Nucleus accumbens (tissue), 56 donors: ENCODE measurements around the gene ZNF768.

Experiments
- DNase-seq, 56 donors: peaks; one replicate each; lab custom pipeline; 2025; lab: John Stamatoyannopoulos, UW

Gene ZNF768

DNA sequence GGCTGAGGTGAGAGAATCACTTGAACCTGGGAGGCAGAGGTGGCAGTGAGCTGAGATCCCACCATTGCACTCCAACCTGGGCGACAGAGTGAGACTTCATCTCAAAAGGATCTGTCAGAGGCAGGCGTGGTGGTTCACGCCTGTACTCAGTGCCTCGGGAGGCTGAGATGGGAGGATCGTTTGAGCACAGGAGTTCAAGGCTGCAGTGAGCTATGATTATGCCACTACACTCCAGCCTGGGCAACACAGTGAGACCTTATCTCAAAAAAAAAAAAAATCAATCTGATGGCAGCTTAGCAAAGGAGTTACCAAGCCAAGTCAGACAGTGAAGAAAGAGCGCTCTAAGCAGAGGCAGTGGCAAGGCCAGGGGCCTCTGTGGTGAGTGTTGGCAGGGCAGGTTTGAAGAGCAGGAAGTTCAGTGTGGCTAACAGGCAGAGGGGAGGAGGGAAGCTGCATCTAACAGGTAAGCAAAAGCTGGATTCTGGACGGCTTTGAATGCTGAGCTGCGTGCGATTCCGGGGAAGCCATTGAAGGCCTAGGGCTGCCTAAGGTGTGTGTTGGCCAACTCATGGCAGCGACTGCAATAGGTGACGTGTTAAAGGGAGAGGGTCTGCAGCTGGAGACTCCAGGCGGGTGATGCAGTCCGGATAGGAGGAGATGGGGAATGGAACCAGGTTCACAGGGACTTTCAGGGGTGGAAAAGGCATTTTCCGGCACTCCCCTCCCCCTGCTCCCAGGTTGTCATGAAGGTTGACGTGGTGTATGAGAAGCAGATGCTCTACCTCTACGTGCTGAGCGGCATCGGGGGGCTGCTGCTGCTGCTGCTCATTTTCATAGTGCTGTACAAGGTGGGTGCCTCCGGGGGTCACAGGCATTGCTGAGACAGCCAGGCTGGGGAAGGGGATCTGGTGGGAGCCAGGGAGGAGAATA lies 7.0 kb downstream of the ZNF768 start:
- no peak for DNase-seq

DNA sequence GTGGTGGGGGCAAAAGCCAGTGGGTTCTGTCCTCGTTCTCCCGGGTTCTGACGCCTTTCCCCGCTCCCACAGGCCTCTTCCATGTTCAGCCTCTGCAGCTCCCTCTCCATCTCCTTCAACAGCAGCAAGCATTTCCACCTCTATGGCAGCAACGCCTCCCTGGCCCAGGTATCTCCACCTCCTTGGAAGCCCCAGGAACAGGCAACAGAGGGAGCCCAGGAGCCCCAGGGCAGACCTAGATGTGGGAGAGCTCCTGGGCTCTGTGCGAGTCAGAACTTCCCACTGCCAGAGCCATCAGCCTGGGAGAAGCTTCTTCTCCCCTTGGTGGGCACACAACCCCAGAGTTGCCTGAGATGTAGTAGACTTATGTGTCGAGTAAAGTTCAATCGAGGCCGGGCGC lies 7.8 kb downstream of the ZNF768 start:
- no peak for DNase-seq

DNA sequence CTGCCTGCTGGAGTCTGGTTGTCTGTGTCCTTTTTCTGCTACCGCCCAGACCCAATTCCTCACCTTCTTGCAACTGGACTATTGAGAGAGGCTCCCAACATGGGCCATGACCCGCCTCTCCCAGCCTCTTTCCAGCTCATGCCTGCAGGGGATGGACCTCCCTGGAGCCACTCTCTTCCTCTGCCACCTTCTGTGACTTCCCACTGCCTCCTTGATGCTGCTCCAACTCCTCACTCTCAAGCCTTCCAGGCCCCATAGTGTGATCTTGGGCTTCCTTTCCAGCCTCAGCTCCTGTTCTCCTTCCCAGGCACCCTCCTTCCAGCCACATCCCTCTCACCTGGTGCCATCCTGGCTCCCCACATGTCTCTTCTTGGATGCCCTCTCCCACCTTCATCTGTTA lies 11.1 kb downstream of the ZNF768 start:
- DNase-seq, result no peak

DNA sequence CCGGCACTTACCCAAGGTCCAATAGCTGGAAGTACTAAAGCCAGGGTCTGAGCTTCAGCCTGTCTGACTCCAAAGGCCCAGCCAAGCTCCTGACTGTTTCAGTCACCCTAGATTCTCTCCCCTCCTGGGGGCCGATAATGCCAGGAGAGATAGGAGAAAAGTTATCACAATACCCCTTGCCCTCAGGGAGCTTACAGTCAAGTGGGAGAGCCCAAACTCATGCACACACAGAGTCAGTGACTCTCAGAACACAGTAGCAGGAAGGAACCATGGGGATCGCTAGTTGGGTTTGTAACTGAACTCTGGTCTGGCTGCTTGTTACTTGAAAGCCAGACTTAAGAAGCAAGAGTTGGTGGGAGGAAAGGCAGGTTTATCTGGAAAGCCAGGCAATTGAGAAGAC lies 14.9 kb downstream of the ZNF768 start:
- DNase-seq, result no peak

DNA sequence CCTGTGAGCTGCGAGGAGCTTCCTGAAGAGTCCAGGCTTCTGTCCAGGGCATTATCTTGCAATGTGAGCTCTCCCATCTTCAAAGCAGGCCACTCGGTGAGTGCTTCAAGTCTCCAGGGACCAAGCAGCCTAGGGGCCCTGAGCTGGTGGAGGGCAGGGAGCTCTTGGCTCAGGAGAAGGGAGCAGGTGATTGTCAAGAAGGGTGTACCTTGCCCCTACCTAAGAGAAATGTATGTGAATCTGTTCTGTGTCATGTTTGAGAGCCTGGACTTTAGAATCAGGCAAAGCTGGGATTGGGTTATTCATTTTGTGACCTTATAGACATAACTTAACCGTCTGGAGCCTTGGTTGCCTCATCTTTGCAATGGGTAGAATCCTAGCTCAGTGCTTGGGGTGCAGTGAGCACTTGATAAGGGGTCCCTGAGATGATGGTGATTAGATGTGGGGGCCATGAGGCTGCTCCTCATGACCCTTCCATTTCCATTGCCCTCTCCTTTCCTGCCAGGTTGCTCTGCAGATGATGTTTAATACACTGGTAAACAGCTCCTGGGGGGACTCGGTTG lies 15.9 kb downstream of the ZNF768 start:
- no peak for DNase-seq

DNA sequence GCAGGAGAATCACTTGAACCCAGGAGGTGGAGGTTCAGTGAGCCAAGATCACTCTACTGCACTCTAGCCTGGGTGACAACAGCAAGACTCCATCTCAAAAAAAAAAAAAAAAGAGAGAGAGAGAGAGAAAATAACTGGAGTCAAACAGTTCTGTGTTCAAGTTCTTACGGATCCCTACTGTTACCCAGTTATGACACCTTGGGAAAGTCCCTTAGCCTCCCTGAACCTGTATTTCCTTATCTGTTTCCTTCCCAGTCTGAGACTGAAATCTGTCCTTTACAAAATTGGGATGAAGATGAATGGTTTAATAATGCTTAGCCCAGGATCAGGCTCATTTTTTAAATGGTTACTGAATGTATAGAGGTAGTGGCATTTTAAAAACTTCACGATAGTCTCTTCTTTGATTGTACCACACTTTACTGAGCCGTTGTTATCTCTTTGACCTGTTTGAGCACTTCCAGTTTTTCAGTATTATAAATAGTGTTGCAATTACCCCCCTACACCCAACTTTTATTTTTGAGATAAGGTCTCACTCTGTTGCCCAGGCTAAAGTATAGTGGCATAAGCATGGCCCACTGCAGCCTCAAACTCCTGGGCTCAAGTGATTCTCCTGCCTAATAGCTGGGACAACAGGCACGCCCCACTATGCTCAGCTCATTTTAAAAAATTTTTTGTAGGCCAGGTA lies 17.1 kb downstream of the ZNF768 start:
- DNase-seq, result no peak

DNA sequence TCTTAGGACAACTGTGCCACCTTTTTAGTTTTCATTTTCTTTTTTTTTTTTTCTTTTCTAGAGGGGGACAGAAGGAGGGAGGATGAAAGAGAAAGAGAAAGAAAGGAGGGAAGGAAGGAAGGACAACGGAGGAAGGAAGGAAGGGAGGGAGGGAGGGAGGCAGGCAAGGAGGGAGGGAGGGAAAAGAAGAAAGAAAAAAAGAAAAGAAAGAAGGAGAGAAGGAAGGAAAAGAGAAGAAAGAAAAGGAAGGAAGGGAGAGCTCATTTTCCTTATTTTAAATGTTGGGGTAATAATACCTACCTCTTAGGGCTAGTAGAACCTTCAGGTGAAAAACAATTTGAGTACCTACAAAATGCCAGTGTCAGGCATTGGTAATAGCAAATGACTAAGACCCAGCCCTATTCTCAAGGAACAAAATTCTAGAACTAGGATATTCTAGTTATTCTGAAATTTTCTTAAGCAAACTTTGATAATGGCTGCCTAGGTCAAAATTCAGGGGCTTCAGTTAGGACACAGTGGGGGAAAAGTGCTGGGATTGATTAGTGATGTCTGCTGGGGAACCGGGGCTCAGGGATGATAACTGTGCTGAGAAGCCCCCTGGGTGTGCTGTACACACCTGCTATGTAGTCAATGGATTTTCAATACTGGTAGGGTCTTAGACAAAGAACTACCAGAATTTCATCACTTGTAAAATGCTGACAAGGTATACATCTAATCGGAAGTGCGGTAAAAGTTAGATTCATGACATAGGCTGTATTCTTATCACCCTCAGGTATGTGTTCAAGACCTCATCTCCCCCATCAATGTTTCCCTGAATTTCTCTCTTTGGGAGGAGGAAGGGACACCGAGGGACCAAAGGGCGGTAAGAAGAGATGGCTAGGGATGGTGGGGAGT lies 22.7 kb downstream of the ZNF768 start:
- no peak for DNase-seq

DNA sequence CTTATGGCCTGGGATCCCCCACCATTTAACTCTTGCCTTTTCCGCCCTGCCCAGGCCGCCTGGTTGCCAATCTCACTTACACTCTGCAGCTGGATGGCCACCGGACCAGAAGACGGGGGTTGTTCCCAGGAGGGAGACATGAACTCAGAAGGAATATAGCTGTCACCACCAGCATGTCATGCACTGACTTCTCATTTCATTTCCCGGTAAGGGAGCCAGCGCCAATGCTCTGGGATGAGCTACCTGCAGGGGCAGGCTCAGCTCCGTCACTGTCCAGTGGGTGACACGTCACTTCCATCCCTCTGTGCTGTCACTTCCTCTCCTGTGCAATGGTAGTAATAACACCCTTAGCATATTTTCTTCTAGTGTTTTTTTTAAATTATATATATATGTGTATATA lies 27.1 kb downstream of the ZNF768 start:
- no peak for DNase-seq

DNA sequence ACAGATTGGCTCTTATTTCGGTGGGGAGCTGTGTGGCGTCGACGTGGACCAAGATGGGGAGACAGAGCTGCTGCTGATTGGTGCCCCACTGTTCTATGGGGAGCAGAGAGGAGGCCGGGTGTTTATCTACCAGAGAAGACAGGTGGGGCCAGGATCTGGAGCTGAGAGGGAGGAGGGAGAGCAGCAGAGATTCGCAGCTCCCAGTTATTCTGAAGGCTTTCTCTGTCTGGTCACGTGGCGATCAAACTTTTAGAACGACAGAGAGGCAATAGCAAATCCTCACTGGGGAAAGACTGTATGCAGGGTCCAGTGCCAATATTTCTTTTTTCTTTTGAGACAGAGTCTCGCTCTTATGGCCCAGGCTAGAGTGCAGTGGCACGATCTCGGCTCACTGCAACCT lies 31.7 kb downstream of the ZNF768 start:
- DNase-seq, result no peak

DNA sequence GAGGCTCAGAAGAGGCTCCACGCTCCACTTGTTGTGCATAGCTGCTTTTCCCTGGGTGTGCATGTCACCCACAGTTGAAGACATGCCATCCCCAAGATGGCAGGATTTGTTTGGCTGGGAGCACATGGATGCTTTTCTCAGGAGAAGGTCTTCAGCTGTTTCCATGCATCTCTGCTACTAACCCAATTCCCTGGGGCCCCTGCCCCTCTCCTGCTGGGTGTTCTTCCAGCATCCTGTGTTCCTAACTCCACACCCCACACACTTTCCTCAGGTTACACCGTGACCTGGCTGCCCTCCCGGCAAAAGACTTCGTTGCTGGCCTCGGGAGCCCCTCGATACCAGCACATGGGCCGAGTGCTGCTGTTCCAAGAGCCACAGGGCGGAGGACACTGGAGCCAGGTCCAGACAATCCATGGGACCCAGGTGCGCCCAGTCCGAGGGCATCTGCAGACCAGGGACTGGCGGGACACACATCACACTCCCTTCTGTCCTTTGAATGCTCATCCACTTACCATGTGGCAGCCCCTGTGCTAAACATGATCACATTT lies 32.4 kb downstream of the ZNF768 start:
- no peak for DNase-seq

DNA sequence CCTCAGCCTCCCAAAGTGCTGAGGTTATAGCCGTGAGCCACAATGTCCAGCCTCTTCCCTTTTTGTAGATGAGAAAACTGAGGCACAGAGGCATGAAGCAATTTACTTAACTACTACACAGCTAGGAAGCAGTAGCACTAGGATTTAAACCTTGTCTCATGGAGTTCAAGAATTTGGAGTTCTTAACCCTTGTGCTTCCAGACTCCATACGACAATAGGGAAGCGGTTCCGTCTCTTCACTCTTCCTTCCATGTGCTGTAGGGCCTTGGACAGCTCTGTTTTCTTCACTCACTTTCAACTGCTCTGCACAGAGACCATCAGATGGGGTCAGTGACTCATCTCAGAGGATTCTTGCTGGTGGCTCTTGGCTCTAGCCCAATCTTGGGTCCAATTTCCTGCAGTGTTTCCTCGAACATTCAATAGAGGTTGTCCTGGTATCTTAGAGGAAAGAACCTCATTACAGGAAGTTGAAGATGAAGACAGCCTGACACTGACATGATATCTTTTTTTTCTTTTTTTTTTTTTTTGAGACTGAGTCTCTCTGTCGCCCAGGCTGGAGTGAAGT lies 34.5 kb downstream of the ZNF768 start:
- no peak for DNase-seq

DNA sequence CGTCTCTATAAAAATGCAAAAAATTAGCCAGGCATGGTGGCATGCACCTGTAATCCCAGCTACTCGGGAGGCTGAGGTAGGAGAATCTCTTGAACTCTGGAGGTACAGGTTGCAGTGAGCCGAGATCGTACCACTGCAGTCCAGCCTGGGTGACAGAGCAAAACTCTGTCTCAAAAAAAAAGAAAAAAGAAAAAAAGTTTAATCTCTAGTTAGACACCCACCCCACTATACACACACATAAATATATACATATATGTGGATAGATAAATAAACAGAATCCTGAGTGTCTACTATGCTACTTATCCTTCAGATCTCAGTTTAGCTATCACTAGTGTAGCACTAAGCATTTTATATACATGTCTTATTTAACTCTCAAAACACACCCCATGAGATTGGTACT lies 35.1 kb downstream of the ZNF768 start:
- no peak for DNase-seq

DNA sequence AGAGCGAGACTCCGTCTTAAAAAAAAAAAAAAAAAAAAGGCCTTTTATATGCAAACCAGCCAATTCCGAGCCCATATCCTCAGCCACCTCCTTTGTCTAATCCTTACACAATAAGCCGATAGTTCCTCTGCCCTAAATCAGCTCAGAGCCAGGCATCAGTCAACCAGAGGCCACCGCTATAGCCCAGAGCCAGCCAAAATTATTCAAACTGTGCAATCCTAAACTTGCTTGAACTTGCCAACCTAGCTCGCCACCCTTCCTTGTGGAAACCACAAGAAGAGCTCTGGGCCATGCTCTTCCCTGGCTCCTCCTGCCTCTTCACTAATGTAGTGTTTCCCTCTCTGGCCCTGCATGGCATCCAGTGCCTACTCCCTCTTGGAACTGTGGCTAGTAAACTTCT lies 36.2 kb downstream of the ZNF768 start:
- DNase-seq, result peak in 3 of 56 donors; percentile 1 to 6 (median 4)

DNA sequence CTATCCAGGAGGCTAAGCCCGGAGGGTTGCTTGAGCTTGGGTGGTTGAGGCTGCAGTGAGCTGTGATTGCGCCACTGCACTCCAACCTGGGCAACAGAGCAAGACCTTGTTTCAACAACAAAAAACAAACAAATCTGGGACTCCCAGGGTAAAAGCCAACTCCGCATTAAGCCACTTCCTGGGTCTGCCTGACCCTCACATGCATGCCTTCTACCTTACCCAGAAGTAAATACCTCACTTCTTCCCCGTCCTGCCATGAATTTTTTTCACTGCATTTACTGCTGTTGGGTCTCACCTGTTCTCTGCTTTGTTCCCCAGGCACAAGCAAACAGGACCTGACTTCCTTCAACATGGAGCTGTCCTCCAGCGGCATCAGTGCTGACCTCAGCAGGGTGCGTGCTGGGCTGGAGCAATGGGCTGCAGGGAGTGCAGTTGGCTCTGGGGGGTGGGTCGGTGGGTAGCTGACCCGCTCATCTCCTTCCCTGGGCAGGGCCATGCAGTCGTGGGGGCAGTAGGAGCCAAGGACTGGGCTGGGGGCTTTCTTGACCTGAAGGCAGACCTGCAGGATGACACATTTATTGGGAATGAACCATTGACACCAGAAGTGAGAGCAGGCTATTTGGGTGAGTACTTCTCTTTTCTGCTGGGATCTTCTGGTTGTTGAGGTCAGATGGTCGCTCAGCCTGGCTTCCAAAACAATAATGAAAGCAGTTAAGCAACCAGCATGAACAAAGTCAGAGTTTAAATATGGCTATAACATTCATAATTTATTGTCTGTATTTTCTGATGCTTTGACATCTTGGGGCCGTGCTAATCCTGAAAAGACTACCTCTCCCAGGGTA lies 37.4 kb downstream of the ZNF768 start:
- DNase-seq, result no peak

DNA sequence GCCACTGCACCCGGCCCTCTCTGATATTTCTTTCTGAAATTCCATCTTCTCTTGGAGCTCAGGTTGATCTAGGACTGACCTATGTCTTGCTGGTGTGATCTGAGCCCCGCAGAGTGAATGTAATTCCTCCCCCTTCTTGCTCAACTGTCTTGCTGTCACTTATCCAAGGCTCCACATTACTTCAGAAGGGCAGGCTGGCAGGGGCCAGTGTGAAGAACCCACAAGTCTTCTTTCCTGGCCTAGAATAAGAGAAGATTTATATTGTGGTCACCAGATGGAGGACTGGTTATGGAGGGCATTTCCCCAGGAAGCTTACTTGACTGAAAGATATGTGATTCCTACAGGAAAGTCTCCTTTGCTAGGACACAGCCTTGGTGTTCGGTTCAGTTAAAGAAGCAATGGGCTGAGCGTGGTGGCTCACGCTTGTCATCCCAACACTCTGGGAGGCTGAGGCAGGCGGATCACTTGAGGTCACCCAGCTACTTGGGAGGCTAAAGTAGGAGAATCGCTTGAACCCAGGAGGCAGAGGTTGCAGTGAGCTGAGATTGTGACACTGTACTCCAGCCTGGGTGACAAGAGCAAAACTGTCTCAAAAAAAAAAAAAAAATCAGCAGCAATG lies 40.4 kb downstream of the ZNF768 start:
- no peak for DNase-seq

DNA sequence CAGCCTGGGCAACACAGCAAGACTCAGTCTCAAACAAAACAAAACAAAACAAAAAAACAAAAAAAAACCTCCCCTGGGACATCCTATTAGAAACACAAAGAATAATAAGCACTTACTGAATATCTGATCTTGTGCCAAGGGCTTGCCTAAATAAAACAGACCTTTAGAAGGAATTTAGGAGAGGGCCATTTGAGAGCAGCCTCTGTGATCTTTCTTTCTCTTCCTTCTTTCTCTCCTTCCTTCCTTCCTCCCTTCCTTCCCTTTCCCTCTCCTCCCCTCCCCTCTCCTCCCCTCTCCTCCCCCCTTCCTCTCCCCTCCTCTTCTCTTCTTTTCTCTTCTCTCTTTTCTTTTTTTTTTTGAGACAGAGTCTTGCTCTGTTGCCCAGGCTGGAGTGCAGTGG lies 41.5 kb downstream of the ZNF768 start:
- no peak for DNase-seq

DNA sequence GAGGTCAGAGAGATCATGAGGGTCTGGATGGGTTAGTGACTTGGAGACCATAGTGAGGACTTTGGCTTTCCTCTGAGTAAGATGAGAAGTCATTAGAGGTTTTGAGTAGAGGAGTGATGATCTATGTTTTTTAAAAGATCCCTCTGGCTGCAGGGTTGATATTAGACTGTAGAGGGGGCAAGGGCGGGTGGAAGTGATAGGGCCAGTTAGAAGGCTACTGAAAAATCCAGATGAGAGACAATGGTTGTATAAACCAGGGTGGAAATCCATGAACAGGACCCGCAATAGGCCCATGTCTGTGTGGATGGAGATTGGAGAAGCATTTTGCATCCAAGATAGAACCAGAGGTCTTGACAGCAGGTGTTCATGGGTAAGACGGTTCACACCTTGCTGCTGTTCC lies 44.0 kb downstream of the ZNF768 start:
- DNase-seq, result no peak

DNA sequence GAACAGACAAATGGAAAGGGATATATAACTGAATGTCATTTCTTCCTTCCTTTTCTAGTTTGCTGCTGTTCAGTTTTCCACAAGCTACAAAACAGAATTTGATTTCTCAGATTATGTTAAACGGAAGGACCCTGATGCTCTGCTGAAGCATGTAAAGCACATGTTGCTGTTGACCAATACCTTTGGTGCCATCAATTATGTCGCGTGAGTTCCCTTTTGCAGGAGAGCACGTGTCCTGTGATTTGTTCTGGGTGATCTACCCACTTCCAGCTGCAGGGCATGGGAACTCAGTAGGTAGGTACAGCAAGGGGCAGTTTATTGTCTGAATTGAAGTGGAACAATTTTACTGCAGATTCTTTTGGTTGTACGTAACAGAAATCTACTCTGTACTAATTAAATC lies 45.0 kb downstream of the ZNF768 start:
- DNase-seq, result no peak
